ENCODE measurements around the gene IQCK.
"Not testable (repeated sequence)": the region's sequence is repeated elsewhere in the genome, so short reads cannot be mapped to it uniquely, and the experiment has no call there.

Gene IQCK

GRCh38 chr16:19700319-19700781 is 17.7 kb upstream of the IQCK start:
- DNase-seq: peak; percentile 30

GRCh38 chr16:19701091-19701490 is 17.0 kb upstream of the IQCK start:
- no peak for DNase-seq

- no peak for DNase-seq
These were observed 14.7 kb upstream of the IQCK start for GRCh38 chr16:19703172-19703889.

GRCh38 chr16:19704321-19705145 is 13.5 kb upstream of the IQCK start:
- peak; percentile 87 for DNase-seq

GRCh38 chr16:19705146-19705501 is 12.9 kb upstream of the IQCK start:
- DNase-seq: no peak

DNA sequence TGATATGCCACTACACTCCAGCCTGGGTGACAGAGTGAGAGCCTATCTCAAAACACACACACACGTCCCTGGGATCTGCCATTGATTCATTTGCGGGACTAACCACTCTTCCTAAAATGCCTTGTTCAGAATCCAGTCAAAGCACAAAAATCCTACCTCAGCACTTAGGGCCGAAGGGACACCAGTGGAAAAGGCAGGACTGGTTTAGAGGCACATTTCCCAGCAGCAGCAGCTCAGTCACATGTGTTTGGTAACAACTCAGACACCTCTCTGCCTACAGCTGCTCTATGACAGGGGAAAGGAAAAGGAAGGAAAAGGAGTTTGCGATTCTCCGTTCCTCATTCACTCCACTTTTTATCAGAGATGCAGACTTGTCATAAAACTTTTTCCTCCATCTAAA is 12.2 kb upstream of the IQCK start:
- DNase-seq: no peak

DNA sequence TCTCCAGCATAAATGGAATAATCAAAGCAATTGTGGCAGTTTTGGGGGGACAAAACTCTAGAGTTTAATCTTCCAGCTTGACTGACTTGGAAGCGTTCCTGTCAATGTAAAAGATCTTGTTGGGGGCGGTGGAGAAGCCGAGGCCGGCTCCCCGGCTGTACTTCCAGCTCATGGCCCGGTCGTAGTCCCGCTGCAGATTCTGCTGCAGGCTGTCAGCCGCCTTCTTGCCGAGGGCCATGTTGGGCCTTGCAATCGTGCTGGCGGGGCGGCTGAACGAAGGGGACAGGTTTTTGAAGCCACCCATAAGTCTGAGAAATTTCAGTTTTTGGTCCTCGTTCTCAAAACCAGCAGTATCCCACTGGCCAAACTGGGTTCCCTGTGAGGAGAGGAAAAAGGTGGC is 11.2 kb upstream of the IQCK start:
- no peak for DNase-seq

DNA sequence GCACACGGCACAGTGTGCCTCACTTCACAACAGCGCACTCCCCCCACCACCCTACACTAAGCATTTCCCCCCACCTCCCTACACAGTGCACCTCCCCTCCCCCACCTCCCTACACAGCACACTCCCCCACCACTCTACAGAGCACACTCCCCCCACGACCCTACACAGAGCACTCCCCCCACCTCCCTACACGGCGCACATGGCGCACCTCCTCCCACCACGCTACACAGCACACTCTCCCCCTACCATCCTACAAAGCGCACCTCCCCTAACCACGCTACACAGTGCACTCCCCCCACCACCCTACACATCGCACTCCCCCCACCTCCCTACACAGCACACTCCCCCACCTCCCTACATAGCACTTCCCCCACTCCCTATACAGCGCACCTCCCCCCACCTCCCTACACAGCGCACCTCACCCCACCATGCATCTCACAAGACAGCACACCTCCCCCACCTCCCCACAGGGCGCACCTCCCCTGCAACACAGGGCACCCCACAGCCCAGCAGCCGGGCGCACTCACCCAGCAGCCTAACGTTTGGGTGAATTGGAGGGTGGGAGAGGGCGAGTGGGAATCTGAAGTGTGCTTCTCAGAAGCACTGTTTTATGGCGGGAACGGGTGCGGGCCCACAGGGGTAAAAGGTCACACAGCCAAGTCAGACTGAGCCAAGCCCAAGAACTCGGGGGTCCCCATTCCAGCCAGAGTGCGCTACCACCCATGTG is 10.3 kb upstream of the IQCK start:
- DNase-seq: no peak

GRCh38 chr16:19708296-19709205 is 9.5 kb upstream of the IQCK start:
- no peak for DNase-seq

DNA sequence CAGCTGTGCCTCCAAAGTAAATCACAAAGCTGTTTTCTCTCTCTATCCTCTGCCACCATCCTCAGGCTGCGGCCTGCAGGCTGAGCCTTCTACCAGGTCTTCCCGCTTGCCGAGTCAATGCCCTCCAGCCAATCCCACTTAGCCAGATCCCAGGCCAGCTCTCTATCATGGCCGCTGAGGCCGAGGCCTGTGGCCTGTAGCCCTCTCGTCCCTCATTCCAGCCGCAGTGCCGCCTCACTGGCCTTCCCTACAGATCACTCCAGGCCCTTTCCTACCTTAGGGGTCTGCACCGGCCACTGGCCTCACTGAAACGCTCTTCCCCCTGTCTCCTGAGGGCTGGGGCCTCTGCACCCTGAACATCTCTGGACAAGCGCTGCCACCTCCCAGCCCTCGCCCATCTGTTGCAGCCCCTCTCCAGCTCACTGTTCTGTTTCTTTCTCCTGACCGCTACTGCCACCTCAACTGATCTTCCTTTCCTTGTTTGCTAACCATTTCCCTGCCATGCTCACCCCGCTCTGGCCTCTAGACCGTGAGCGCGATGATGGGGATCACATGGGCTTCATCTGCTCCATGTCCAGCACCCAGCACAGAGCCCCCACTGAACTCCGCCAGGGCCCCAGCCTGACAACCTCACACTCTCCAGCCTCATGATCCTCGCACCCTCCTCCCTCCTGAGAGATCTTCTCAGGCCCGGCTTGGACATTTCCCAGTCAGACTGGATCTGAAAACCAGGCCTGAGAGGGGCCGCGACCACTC is 8.5 kb upstream of the IQCK start:
- no peak for DNase-seq

DNA sequence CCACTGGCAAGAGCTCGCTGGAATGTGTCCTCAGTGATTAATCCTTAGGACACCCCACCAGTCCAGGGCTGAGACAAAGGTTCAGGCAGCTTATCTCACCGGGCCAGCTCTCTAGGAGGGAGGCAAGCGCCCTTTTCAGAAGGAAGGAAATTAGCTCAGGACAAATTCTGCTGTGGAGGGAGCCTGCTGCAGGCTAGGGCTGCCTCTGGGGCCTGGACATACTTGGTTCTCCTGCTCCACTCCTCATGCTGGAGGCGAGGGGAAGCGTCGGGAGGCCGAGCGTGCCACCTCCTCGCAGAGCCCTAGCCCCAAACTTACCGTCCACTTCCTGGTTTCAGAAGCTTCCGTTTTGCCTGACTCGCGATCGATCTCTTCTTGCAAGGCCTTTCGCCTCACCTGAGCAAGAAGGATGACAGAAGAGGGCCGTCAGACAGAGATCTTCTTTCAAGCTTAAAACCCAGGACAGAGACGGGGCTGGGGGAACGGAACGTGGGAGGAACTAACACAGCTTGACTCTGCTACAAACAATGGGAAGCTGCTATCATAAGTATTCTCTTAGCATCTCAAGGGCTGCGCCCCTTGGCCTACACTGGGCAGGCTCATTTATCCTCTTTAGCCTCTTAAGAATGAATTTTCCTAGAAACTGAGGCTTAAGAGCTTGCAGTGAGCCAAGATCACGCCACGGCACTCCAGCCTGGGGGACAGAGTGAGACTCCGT is 7.7 kb upstream of the IQCK start:
- DNase-seq: no peak

GRCh38 chr16:19710991-19711545 is 7.0 kb upstream of the IQCK start:
- DNase-seq: no peak

DNA sequence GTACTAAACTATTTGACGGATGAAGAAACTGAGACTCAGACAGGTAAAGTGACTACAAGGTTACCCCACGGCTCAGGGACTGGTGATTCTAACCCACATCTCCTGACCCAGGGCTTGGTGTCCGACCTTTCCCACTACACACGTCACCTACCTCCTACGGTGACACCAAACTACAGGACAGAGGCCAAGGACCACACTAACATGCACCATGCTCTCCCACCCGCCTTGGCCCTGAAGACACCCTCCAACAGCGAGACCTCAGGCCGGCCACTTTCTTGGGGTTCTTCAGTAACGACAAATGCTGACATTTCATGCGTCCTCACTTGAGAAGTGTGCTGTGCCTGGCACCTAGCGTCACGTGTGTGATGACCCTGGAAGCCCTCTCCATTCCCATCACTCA is 6.4 kb upstream of the IQCK start:
- no peak for DNase-seq

- DNase-seq: no peak
These were observed 5.5 kb upstream of the IQCK start for GRCh38 chr16:19712418-19713058.

- no peak for DNase-seq
These were observed 4.4 kb upstream of the IQCK start for GRCh38 chr16:19713697-19714096.

DNA sequence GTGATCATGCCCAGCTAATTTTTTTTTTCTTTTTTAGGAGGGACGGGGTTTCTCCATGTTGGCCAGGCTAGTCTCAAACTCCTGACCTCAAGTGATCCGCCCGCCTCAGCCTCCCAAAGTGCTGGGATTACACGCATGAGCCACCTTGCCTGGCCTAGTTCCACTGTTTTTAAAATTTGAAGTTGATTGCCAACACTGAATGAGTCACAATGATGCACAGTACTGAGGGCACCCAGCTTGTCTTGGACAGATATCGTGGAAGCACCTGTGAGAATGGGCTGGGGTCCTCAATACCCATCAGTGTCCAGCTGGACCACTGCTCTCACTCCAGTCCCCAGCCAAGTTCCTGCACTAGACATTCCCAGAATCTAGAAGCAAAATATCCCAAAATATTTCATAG is 2.5 kb upstream of the IQCK start:
- DNase-seq: no peak

DNA sequence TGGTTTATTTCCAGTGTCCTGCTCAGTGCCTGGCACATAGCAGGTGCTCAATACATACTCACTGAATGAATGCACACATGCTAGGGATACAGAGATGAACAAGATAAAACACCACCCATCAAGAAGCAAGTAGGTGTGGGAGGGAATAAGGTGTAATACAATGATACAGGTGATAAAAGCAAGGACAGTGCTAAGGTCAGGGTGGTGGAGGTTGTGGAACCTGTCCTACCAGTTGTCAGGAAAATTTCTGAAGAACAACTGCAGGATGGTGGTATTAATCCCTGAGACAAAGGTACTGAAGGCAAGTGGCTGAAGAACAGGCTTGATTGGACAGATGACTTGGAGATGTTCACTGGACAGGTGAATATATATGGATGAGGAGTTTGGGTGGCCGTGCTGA is 1.9 kb upstream of the IQCK start:
- DNase-seq: no peak

DNA sequence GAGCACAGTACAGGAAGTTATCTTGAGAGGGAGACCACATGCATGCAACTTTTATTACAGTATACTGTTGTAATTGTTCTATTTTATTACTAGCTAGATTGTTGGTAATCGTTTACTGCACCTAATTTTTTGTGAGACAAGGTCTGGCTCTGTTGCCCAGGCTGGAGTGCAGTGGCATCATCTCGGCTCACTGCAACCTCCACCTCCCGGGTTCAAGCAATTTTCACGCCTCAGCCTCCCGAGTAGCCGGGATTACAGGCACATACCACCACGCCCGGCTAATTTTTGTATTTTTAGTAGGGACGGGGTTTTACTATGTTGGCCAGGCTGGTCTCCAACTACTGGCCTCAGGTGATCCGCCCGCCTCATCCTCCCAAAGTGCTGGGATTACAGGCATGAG is 1.3 kb upstream of the IQCK start:
- DNase-seq: not testable (repeated sequence)

DNA sequence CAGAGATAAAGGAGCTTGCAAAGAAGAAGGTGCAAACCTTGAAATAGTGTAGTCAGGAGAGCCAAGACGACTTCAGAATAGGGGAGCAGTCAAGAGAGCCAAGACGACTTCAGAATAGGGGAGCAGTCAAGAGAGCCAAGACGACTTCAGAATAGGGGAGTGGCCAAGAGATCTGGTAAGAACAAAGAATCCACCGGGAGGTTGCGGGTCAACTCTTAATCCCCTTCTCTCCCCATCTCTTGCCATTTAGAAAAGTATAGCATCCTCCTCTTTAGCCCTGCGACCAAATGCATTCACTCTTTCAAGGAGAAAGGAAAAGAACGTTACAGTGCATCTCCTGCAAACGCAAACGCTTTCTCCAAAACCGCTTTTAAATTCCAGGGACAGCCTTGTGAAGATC is 757 bp upstream of the IQCK start:
- peak; percentile 28 for DNase-seq

DNA sequence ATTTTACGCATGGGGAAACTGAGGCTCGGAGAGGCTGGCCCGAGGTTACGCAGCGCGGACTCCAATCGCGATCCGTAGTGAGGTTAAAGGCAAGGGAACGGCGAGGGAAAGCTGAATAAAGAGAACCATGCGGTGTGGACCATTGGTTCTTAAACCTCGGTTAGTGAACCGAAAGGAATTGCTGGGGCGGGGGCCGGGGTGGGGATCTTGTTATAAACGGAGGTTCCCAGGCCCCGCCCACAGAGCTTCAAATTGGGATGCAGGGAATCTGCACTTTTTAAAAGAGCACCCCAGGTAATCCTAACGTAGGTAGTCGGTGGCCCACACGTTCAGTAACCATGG is 524 bp downstream of the IQCK start:
- DNase-seq: no peak
